ENCODE data around the gene NUTF2. TPM values are rescaled to one million over a fixed set of nuclear protein-coding genes. Genes with fewer than 3 reads are reported as not detected.

NUTF2 gene
- total RNA-seq, 4 donors from 2014 or later, result 31.6 to 153 (median 58.4) TPM

DNA sequence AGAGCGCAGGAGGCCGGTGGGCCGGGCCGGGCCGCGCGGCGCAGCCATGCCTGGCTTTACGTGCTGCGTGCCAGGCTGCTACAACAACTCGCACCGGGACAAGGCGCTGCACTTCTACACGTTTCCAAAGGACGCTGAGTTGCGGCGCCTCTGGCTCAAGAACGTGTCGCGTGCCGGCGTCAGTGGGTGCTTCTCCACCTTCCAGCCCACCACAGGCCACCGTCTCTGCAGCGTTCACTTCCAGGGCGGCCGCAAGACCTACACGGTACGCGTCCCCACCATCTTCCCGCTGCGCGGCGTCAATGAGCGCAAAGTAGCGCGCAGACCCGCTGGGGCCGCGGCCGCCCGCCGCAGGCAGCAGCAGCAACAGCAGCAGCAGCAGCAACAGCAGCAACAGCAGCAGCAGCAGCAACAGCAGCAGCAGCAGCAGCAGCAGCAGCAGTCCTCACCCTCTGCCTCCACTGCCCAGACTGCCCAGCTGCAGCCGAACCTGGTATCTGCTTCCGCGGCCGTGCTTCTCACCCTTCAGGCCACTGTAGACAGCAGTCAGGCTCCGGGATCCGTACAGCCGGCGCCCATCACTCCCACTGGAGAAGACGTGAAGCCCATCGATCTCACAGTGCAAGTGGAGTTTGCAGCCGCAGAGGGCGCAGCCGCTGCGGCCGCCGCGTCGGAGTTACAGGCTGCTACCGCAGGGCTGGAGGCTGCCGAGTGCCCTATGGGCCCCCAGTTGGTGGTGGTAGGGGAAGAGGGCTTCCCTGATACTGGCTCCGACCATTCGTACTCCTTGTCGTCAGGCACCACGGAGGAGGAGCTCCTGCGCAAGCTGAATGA lies 4.0 kb upstream of the NUTF2 start:
- TF ChIP-seq, protein P1, sequence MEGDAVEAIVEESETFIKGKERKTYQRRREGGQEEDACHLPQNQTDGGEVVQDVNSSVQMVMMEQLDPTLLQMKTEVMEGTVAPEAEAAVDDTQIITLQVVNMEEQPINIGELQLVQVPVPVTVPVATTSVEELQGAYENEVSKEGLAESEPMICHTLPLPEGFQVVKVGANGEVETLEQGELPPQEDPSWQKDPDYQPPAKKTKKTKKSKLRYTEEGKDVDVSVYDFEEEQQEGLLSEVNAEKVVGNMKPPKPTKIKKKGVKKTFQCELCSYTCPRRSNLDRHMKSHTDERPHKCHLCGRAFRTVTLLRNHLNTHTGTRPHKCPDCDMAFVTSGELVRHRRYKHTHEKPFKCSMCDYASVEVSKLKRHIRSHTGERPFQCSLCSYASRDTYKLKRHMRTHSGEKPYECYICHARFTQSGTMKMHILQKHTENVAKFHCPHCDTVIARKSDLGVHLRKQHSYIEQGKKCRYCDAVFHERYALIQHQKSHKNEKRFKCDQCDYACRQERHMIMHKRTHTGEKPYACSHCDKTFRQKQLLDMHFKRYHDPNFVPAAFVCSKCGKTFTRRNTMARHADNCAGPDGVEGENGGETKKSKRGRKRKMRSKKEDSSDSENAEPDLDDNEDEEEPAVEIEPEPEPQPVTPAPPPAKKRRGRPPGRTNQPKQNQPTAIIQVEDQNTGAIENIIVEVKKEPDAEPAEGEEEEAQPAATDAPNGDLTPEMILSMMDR (IDR thresholded peaks at IDR 0.05), result peak in 1 of 6 experiments; percentile 12
- TF ChIP-seq POLR2A (IDR thresholded peaks at IDR 0.05), result no peak
- no peaks in the 10 kb centered on the region for H3K9me3 ChIP-seq
- H3K4me1 ChIP-seq, result peaks cover 37 to 40% of the 10 kb centered on the region in 2 donors
- H3K36me3 ChIP-seq, result no peaks in the 10 kb centered on the region
- H3K4me3 ChIP-seq (replicated peaks in 1 of 3), result peak overlapping the region; percentile 62 to 78 (median 68)
- DNase-seq, result peak; percentile 69 to 70
- WGBS, 2 donors, result 0 to 1% methylated on average over 9 to 40 of the region's 67 CpGs
- intact Hi-C loops (cut with DNase I), result loop anchor here (5.0 kb wide), 1 partner anchor 35 kb away; the partner anchor contains the start of genes RANBP10 and TSNAXIP1
- peak overlapping the region; percentile 100 for H3K27ac ChIP-seq
- no peaks in the 10 kb centered on the region for H3K27me3 ChIP-seq

- Histone ChIP-seq H3K4me3 (replicated peaks in 1 of 3) (peak overlapping the region; percentile 62 to 78 (median 68)), H3K4me1 (peaks cover 43 to 47% of the 10 kb centered on the region in 2 donors), H3K36me3 (no peaks in the 10 kb centered on the region), H3K27me3 (no peaks in the 10 kb centered on the region), H3K9me3 (no peaks in the 10 kb centered on the region), H3K27ac (peak overlapping the region; percentile 100)
- 10 to 15% methylated on average over 9 to 11 of the region's 11 CpGs for WGBS, 2 donors
- DNase-seq, result no peak
- intact Hi-C loops (cut with DNase I), result loop anchor here (5.0 kb wide), 1 partner anchor 36 kb away; the partner anchor contains the start of genes RANBP10 and TSNAXIP1
- TF ChIP-seq, protein P1 (IDR thresholded peaks at IDR 0.05), result no peak
- TF ChIP-seq POLR2A (IDR thresholded peaks at IDR 0.05), result no peak
These were observed 3.4 kb upstream of the NUTF2 start for GRCh38 chr16:67843343-67843765.

- Histone ChIP-seq H3K4me1 (peaks cover 44 to 52% of the 10 kb centered on the region in 2 donors), H3K27me3 (no peaks in the 10 kb centered on the region), H3K36me3 (no peaks in the 10 kb centered on the region), H3K9me3 (no peaks in the 10 kb centered on the region), H3K4me3 (replicated peaks in 1 of 3) (no peak overlapping the region), H3K27ac (no peak overlapping the region)
- WGBS, 2 donors, result 73 to 77% methylated on average over 4 of the region's 4 CpGs
- no peak for DNase-seq
- TF ChIP-seq POLR2A (IDR thresholded peaks at IDR 0.05), result no peak
- TF ChIP-seq, protein P1 (IDR thresholded peaks at IDR 0.05), result no peak
- intact Hi-C loops (cut with DNase I), result loop anchor here (5.0 kb wide), 1 partner anchor 37 kb away; the partner anchor contains the start of genes RANBP10 and TSNAXIP1
These were observed 2.2 kb upstream of the NUTF2 start for GRCh38 chr16:67844497-67844896.

DNA sequence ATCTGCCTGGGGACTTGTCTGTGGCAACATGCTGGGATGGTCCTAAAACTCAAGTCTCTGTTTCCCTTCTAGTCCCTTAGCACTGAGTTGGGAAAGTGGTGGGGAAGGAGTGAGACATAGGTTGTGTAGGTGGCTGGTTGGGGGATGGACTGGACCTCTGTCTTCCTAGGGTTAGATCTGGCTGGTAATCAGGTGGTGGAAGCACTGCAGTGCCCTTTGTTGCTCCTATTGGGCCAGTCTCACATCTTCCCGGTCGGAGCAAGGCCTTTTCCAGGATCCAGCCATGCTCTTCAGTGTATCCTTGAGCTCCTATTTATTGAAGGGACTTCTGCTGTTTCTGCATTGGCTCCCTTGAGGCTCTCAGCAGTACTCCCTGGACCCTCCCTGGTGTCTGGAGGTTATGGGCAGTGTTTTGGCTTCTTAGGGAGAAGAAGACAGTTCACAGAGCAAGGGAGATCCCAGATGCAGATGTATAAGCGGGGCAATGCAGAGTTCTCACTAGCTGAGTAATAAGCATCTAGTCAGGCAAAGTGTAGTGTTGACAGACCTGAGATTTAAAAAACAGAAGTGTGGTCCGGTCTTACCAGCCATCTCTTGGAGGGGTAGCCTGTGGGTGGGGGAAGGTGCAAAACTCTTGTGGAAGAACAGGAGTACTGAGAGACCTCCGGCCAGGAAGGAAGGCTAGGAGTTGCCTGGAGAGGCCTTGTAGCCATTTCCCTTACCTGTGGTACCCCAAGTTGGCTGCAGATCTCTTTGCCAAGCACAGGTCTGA lies 1.3 kb upstream of the NUTF2 start:
- no peak overlapping the region for H3K4me3 ChIP-seq (replicated peaks in 1 of 3)
- TF ChIP-seq, protein P1 (IDR thresholded peaks at IDR 0.05), result no peak
- no peak for TF ChIP-seq POLR2A (IDR thresholded peaks at IDR 0.05)
- peaks cover 44 to 52% of the 10 kb centered on the region in 2 donors for H3K4me1 ChIP-seq
- no peaks in the 10 kb centered on the region for H3K27me3 ChIP-seq
- WGBS, 2 donors, result 72 to 74% methylated on average over 5 of the region's 5 CpGs
- H3K9me3 ChIP-seq, result no peaks in the 10 kb centered on the region
- no peaks in the 10 kb centered on the region for H3K36me3 ChIP-seq
- no peak for DNase-seq
- intact Hi-C loops (cut with DNase I), result no loop called here
- peak overlapping the region; percentile 88 to 95 (median 93) for H3K27ac ChIP-seq

Measured in thyroid gland (tissue), 4 donors.